Pons (tissue), 1 donor: Measurements from ENCODE around the gene TELO2.

Experiments used
- DNase-seq: peaks from one replicate; pipeline ENCODE4 v3.0.0-alpha.2; 2016; ENCODE audit warnings: low spot score

Gene TELO2

GRCh38 chr16:1492923-1493745 is at the start of gene TELO2:
Gene TELO2, plus strand, starts transcription at chr16:1493360. Its CDS starts 922 bp downstream, at chr16:1494282.
- DNase-seq, result peak; percentile 63

- DNase-seq, result no peak
These were observed 49.7 kb upstream of the TELO2 start for GRCh38 chr16:1443403-1443973.

- no peak for DNase-seq
These were observed 49.0 kb upstream of the TELO2 start, which contains the start of gene CCDC154 for GRCh38 chr16:1443980-1444729. Gene CCDC154, minus strand, starts transcription at chr16:1444556. Its CDS starts 234 bp downstream, at chr16:1444322.

- no peak for DNase-seq
These were observed 48.2 kb upstream of the TELO2 start for GRCh38 chr16:1444730-1445517.

GRCh38 chr16:1445518-1446203 is 47.5 kb upstream of the TELO2 start:
- DNase-seq, result no peak

- DNase-seq, result no peak
These were observed 46.7 kb upstream of the TELO2 start for GRCh38 chr16:1446296-1447080.

- no peak for DNase-seq
These were observed 45.2 kb upstream of the TELO2 start for GRCh38 chr16:1447965-1448364.

- DNase-seq, result no peak
These were observed 44.5 kb upstream of the TELO2 start for GRCh38 chr16:1448536-1449116.

GRCh38 chr16:1449201-1449788 is 43.9 kb upstream of the TELO2 start:
- DNase-seq, result no peak

- DNase-seq, result no peak
These were observed 42.9 kb upstream of the TELO2 start for GRCh38 chr16:1450218-1450617.

GRCh38 chr16:1450841-1451240 is 42.3 kb upstream of the TELO2 start:
- no peak for DNase-seq

- DNase-seq, result no peak
These were observed 41.3 kb upstream of the TELO2 start for GRCh38 chr16:1451702-1452392.

- DNase-seq, result no peak
These were observed 40.6 kb upstream of the TELO2 start for GRCh38 chr16:1452530-1452929.

- DNase-seq, result no peak
These were observed 39.8 kb upstream of the TELO2 start for GRCh38 chr16:1453316-1453715.

- no peak for DNase-seq
These were observed 38.6 kb upstream of the TELO2 start for GRCh38 chr16:1454561-1454960.

- no peak for DNase-seq
These were observed 37.7 kb upstream of the TELO2 start for GRCh38 chr16:1455190-1456171.

GRCh38 chr16:1456951-1457350 is 36.2 kb upstream of the TELO2 start:
- DNase-seq, result no peak
